Adipose tissue (tissue), 3 donors: ENCODE measurements around the gene FUOM. TPM values are rescaled to one million over a fixed set of nuclear protein-coding genes. Genes with fewer than 3 reads are reported as not detected.
"Not testable (repeated sequence)": the region's sequence is repeated elsewhere in the genome, so short reads cannot be mapped to it uniquely, and the experiment has no call there.

ENCODE experiments used
- H3K27ac ChIP-seq: one replicate; pipeline ENCODE4 v1.5.1; 2013; ENCODE audit warnings: low read depth, low read length
- WGBS, 3 donors: extraction: QIAGEN DNeasy Blood & Tissue Kit; methylation state at CpG; one replicate each; pipeline ENCODE4 v1.1.7; 2013; 5-methylcytosine and 5-hydroxymethylcytosine counted together
- polyA plus RNA-seq, 3 donors: library from polyadenylated mRNA; stranded (reverse); fragments of 200-250 nt; gene quantifications; one replicate each; pipeline ENCODE4 v1.2.3, GENCODE V29; 2013
- donor health status: healthy with polysubstance abuse.
- donor health status: Bipolar disorder and iron deficiency.
- donor health status: healthy.

Gene FUOM
- polyA plus RNA-seq, 3 donors: 22.1 to 45.1 (median 23.3) TPM

GRCh38 chr10:133390597-133391248 lies 32.9 kb upstream of the FUOM start:
- WGBS, 3 donors: 87 to 90% (median 90%) methylated on average over 19 of the region's 19 CpGs
- H3K27ac ChIP-seq: no peak overlapping the region

- H3K27ac ChIP-seq: no peak overlapping the region
Measured at GRCh38 chr10:133388973-133389818, 31.4 kb upstream of the FUOM start.

GRCh38 chr10:133388236-133388972 lies 30.6 kb upstream of the FUOM start:
- H3K27ac ChIP-seq: no peak overlapping the region
- 87 to 88% (median 88%) methylated on average over 17 of the region's 17 CpGs for WGBS, 3 donors

More at GRCh38 chr10:133388973-133389818, 31.4 kb upstream of the FUOM start:
- 58 to 83% (median 59%) methylated on average over 39 of the region's 39 CpGs for WGBS, 3 donors

- not testable (repeated sequence) for H3K27ac ChIP-seq
- WGBS, 3 donors: 96 to 100% (median 97%) methylated on average over 4 of the region's 4 CpGs
Measured at GRCh38 chr10:133386951-133387350, 29.1 kb upstream of the FUOM start.

GRCh38 chr10:133385214-133385613 lies 27.4 kb upstream of the FUOM start:
- WGBS, 3 donors: 90 to 98% (median 95%) methylated on average over 2 of the region's 2 CpGs
- H3K27ac ChIP-seq: no peak overlapping the region

- no peak overlapping the region for H3K27ac ChIP-seq
- 89 to 93% (median 92%) methylated on average over 13 of the region's 13 CpGs for WGBS, 3 donors
Measured at GRCh38 chr10:133384071-133384470, 26.3 kb upstream of the FUOM start.

- 93 to 97% (median 97%) methylated on average over 4 of the region's 4 CpGs for WGBS, 3 donors
- H3K27ac ChIP-seq: no peak overlapping the region
Measured at GRCh38 chr10:133383551-133383950, 25.7 kb upstream of the FUOM start.

- WGBS, 3 donors: 65 to 90% (median 72%) methylated on average over 8 of the region's 8 CpGs
Measured at GRCh38 chr10:133381036-133381435, 23.2 kb upstream of the FUOM start.

GRCh38 chr10:133379801-133380666 lies 22.2 kb upstream of the FUOM start:
- 91 to 96% (median 93%) methylated on average over 35 to 36 of the region's 36 CpGs for WGBS, 3 donors
- H3K27ac ChIP-seq: no peak overlapping the region

More at GRCh38 chr10:133381036-133381435, 23.2 kb upstream of the FUOM start:
- H3K27ac ChIP-seq: no peak overlapping the region

- no peak within 1 kb of the TSS for H3K27ac ChIP-seq
- WGBS, 3 donors: 0 to 6% (median 4%) methylated on average over 26 to 68 of the region's 78 CpGs
Measured at GRCh38 chr10:133379152-133379800, 21.5 kb upstream of the FUOM start, which contains the start of gene PAOX. Gene PAOX, plus strand, starts transcription at chr10:133379262. Its CDS starts 55 bp downstream, at chr10:133379317.

- WGBS, 3 donors: 0 to 1% (median 0%) methylated on average over 69 to 83 of the region's 90 CpGs
- H3K27ac ChIP-seq: no peak overlapping the region
Measured at GRCh38 chr10:133378251-133379096, 20.7 kb upstream of the FUOM start.

GRCh38 chr10:133377818-133378250 lies 20.0 kb upstream of the FUOM start:
- 29 to 30% (median 29%) methylated on average over 20 of the region's 20 CpGs for WGBS, 3 donors
- H3K27ac ChIP-seq: no peak overlapping the region

- 89 to 93% (median 93%) methylated on average over 30 of the region's 30 CpGs for WGBS, 3 donors
Measured at GRCh38 chr10:133377025-133377817, 19.4 kb upstream of the FUOM start.

GRCh38 chr10:133376183-133376582 lies 18.4 kb upstream of the FUOM start:
- WGBS, 3 donors: 94% methylated on average over 5 of the region's 5 CpGs
- not testable (repeated sequence) for H3K27ac ChIP-seq

More at GRCh38 chr10:133377025-133377817, 19.4 kb upstream of the FUOM start:
- no peak overlapping the region for H3K27ac ChIP-seq

- WGBS, 3 donors: 75 to 87% (median 84%) methylated on average over 12 of the region's 12 CpGs
- no peak overlapping the region for H3K27ac ChIP-seq
Measured at GRCh38 chr10:133375357-133376115, 17.7 kb upstream of the FUOM start.
